HG02884 (cell line): ENCODE data around the gene LCT.

ENCODE experiments used
- ATAC-seq: cut with Tn5 transposase; IDR thresholded peaks from one replicate; pipeline ENCODE4 v1.9.1; 2021; ENCODE audit warnings: mild to moderate bottlenecking, moderate library complexity; ENCODE audit not compliant: unreplicated experiment

LCT gene

GRCh38 chr2:135744760-135745314 is 92.1 kb downstream of the LCT start:
- ATAC-seq = no peak

GRCh38 chr2:135743860-135744259 is 93.1 kb downstream of the LCT start:
- ATAC-seq = no peak

- ATAC-seq = peak; percentile 17
Observed at GRCh38 chr2:135742325-135742757, 94.6 kb downstream of the LCT start.

- ATAC-seq = peak; percentile 89
Observed at GRCh38 chr2:135741395-135742324, 95.3 kb downstream of the LCT start, which contains the start of gene UBXN4. Gene UBXN4 (plus strand): TSS chr2:135741855. CDS start chr2:135741930, 75 bp downstream.

- no peak for ATAC-seq
Observed at GRCh38 chr2:135741043-135741394, 96.0 kb downstream of the LCT start.

GRCh38 chr2:135740206-135740605 is 96.8 kb downstream of the LCT start:
- ATAC-seq = no peak
